ENCODE data around the gene SRGAP3. TPM values are rescaled to one million over a fixed set of nuclear protein-coding genes. Genes with fewer than 3 reads are reported as not detected.

SRGAP3 gene
- total and polyA plus RNA-seq, 2 donors (not counting 1 experiment from before 2014, with no cell fraction given), result 0.92 to 12.4 TPM

DNA sequence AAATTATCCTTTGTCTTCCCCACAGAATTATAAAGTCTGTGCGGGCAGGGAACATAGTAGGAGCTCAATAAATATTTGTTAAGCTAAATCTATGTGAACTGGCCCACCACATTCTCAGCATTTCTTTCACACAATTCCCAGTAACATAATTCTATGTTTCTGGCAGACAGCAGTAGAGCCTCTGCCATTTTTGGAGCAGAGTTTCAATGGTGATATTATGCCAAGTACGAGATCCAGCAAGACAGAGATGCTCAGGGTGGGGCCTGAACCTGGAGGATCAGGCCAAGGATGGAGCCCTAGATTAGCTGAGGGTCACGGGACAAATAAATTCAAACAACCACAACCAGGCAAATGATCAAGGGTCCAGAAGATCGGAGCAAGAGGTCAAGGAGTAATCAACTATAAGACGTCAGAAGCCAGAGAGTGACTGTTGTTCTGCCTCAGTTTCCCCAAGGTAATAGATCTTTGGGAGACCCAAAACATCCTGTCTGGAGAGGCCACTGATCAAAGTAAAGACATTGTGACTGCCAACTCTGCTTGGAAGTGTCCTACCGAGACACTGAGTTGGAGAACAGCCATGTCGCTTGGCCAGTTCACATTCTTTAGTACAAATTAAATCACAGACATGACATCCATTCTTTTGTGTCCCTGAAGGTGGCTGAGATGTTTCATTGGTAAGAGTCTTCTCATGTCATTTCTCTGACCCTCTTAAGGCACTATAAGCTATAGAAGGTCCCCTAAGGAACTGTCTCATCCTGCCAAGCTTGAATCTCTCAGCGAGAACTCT is 15.4 kb downstream of the SRGAP3 start:
- Histone ChIP-seq H3K4me3 (replicated peaks in 1 of 4; ENCODE audit: control extremely low read depth in 1 of 4, insufficient read depth in 1 of 4, low read depth in 3 of 4, low read length in 4 of 4) (no peak overlapping the region), H3K9ac (ENCODE audit: insufficient read depth, low read length) (no peak overlapping the region), H2AFZ (ENCODE audit: low read length) (no peak overlapping the region)

DNA sequence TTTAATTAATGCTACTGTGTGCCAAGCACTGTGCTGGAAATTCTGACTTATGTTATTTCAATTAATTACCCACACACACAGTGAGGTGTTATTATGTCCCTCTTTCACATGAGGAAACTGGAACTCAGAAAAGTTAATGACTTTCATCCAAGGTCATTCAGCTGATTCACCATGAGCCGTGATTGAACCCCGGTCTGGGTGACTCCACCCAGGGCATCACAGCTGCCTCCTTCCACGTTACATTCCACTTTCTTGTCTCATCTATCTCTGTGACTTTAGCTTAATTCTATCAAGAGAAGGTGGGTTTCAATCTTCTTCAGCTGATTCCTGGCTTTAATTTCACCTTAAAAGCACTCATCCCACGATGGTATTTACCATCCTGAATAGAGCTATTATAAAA is 16.3 kb downstream of the SRGAP3 start:
- Histone ChIP-seq H2AFZ (ENCODE audit: low read length) (no peak overlapping the region), H3K9me3 (ENCODE audit: control insufficient read depth, insufficient read depth, low read depth, low read length) (no peaks in the 10 kb centered on the region), H3K9ac (ENCODE audit: insufficient read depth, low read length) (no peak overlapping the region), H3K4me3 (replicated peaks in 1 of 4; ENCODE audit: control extremely low read depth in 1 of 4, insufficient read depth in 1 of 4, low read depth in 3 of 4, low read length in 4 of 4) (no peak overlapping the region), H3K27me3 (ENCODE audit: control insufficient read depth, insufficient read depth, low read length) (peaks cover 2% of the 10 kb centered on the region), H3K4me2 (ENCODE audit: extremely low read depth, insufficient read depth, low read length) (no peak overlapping the region), H3K4me1 (ENCODE audit: control insufficient read depth, extremely low read depth, insufficient read depth, low read length) (no peaks in the 10 kb centered on the region), H4K20me1 (ENCODE audit: control insufficient read depth, extremely low read depth, insufficient read depth, low read length) (no peaks in the 10 kb centered on the region), H3K36me3 (ENCODE audit: control insufficient read depth, insufficient read depth, low read length) (no peaks in the 10 kb centered on the region), H3K27ac (ENCODE audit: insufficient read depth, low read length) (no peak overlapping the region), H3K79me2 (ENCODE audit: control insufficient read depth, insufficient read depth, low read length) (no peaks in the 10 kb centered on the region)
- TF ChIP-seq EZH2 (IDR thresholded peaks at IDR 0.05; ENCODE audit: low read length, missing control alignments), result no peak
- TF ChIP-seq, protein P1, sequence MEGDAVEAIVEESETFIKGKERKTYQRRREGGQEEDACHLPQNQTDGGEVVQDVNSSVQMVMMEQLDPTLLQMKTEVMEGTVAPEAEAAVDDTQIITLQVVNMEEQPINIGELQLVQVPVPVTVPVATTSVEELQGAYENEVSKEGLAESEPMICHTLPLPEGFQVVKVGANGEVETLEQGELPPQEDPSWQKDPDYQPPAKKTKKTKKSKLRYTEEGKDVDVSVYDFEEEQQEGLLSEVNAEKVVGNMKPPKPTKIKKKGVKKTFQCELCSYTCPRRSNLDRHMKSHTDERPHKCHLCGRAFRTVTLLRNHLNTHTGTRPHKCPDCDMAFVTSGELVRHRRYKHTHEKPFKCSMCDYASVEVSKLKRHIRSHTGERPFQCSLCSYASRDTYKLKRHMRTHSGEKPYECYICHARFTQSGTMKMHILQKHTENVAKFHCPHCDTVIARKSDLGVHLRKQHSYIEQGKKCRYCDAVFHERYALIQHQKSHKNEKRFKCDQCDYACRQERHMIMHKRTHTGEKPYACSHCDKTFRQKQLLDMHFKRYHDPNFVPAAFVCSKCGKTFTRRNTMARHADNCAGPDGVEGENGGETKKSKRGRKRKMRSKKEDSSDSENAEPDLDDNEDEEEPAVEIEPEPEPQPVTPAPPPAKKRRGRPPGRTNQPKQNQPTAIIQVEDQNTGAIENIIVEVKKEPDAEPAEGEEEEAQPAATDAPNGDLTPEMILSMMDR (conservative IDR thresholded peaks at IDR 0.05 in 1 of 2, IDR thresholded peaks at IDR 0.05 in 1 of 2; ENCODE audit: low read depth in 1 of 2, low read length in 2 of 2), result no peak
- DNase-seq (ENCODE audit: low read depth in 2 of 2), result no peak

More for the DNA sequence above, 15.4 kb downstream of the SRGAP3 start:
- no peaks in the 10 kb centered on the region for H3K9me3 ChIP-seq (ENCODE audit: control insufficient read depth, insufficient read depth, low read depth, low read length)
- no peak for DNase-seq (ENCODE audit: low read depth in 2 of 2)
- no peak overlapping the region for H3K27ac ChIP-seq (ENCODE audit: insufficient read depth, low read length)
- TF ChIP-seq, protein P1 (conservative IDR thresholded peaks at IDR 0.05 in 1 of 2, IDR thresholded peaks at IDR 0.05 in 1 of 2; ENCODE audit: low read depth in 1 of 2, low read length in 2 of 2), result no peak
- no peak for TF ChIP-seq EZH2 (IDR thresholded peaks at IDR 0.05; ENCODE audit: low read length, missing control alignments)
- H3K4me1 ChIP-seq (ENCODE audit: control insufficient read depth, extremely low read depth, insufficient read depth, low read length), result no peaks in the 10 kb centered on the region
- H3K4me2 ChIP-seq (ENCODE audit: extremely low read depth, insufficient read depth, low read length), result no peak overlapping the region
- H3K36me3 ChIP-seq (ENCODE audit: control insufficient read depth, insufficient read depth, low read length), result no peaks in the 10 kb centered on the region
- peaks cover 2% of the 10 kb centered on the region for H3K27me3 ChIP-seq (ENCODE audit: control insufficient read depth, insufficient read depth, low read length)
- H4K20me1 ChIP-seq (ENCODE audit: control insufficient read depth, extremely low read depth, insufficient read depth, low read length), result no peaks in the 10 kb centered on the region
- H3K79me2 ChIP-seq (ENCODE audit: control insufficient read depth, insufficient read depth, low read length), result no peaks in the 10 kb centered on the region

DNA sequence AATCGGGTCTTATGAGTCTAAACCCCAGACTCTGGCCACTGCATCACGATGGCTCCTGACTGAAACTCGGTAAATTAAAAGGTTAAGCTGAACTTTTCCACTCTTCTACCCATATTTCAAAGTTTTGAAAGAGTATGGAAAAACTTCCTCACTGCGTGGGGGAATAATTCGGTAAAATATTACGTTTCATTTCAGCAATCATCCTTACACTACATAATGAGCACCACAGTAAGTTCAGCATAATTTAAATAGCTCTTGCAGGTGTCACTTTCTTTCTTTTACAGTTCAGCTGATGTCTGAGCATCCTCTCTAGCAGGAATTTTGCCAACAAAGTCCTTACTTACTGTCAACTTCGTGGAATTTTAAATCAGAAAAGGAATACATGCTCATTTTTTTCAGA is 17.5 kb downstream of the SRGAP3 start:
- Histone ChIP-seq H3K36me3 (ENCODE audit: control insufficient read depth, insufficient read depth, low read length) (no peaks in the 10 kb centered on the region), H3K27ac (ENCODE audit: insufficient read depth, low read length) (no peak overlapping the region), H3K79me2 (ENCODE audit: control insufficient read depth, insufficient read depth, low read length) (no peaks in the 10 kb centered on the region), H3K4me1 (ENCODE audit: control insufficient read depth, extremely low read depth, insufficient read depth, low read length) (no peaks in the 10 kb centered on the region), H3K9ac (ENCODE audit: insufficient read depth, low read length) (no peak overlapping the region), H3K4me3 (replicated peaks in 1 of 4; ENCODE audit: control extremely low read depth in 1 of 4, insufficient read depth in 1 of 4, low read depth in 3 of 4, low read length in 4 of 4) (no peak overlapping the region), H3K4me2 (ENCODE audit: extremely low read depth, insufficient read depth, low read length) (no peak overlapping the region), H3K9me3 (ENCODE audit: control insufficient read depth, insufficient read depth, low read depth, low read length) (no peaks in the 10 kb centered on the region), H4K20me1 (ENCODE audit: control insufficient read depth, extremely low read depth, insufficient read depth, low read length) (no peaks in the 10 kb centered on the region), H3K27me3 (ENCODE audit: control insufficient read depth, insufficient read depth, low read length) (no peaks in the 10 kb centered on the region), H2AFZ (ENCODE audit: low read length) (no peak overlapping the region)
- TF ChIP-seq EZH2 (IDR thresholded peaks at IDR 0.05; ENCODE audit: low read length, missing control alignments), result no peak
- TF ChIP-seq, protein P1 (conservative IDR thresholded peaks at IDR 0.05 in 1 of 2, IDR thresholded peaks at IDR 0.05 in 1 of 2; ENCODE audit: low read depth in 1 of 2, low read length in 2 of 2), result no peak
- no peak for DNase-seq (ENCODE audit: low read depth in 2 of 2)
